H1 (cell line): ENCODE results near the gene COL27A1. TPM values are rescaled to one million over a fixed set of nuclear protein-coding genes. Genes with fewer than 3 reads are reported as not detected.

Source experiments
- CTCF ChIA-PET: fragments of 300-600 bp; sonication (Branson Sonifier 250); formaldehyde crosslinking; loops from one replicate; lab custom pipeline; 2021; ENCODE audit not compliant: partially characterized antibody; lab: Charles Lee
- POLR2A ChIA-PET: fragments of 300-600 bp; sonication (Branson Sonifier 250); formaldehyde crosslinking; loops from one replicate; lab custom pipeline; 2021; ENCODE audit warnings: inconsistent platforms; ENCODE audit not compliant: partially characterized antibody; lab: Charles Lee
- DNase-seq, 2 experiments: peaks; one replicate each; pipeline versions ENCODE4 v3.0.0 to v3.0.0-alpha.2; 2010 to 2022; ENCODE audit warnings: low spot score in 2 of 2, low read depth in 1 of 2, mixed read lengths in 1 of 2
- FAIRE-seq: peaks from 2 replicates; lab custom pipeline; 2011; peaks lifted over from hg19 to GRCh38; lab: Jason Lieb, UNC
- H2AFZ ChIP-seq: 2 replicates; pipeline ENCODE4 v1.8.1; 2012; ENCODE audit warnings: low read length, inconsistent platforms
- H2AK5ac ChIP-seq: 2 replicates; pipeline ENCODE4 v1.6.1; 2013; ENCODE audit warnings: low read depth, low read length
- H2BK120ac ChIP-seq: replicated peaks from 2 replicates; pipeline ENCODE3; 2013; ENCODE audit warnings: low read depth, low read length, inconsistent platforms
- H2BK12ac ChIP-seq: 2 replicates; pipeline ENCODE4 v1.6.1; 2013; ENCODE audit warnings: low read depth, low read length
- H2BK15ac ChIP-seq: 2 replicates; pipeline ENCODE4 v1.6.1; 2013; ENCODE audit warnings: low read length
- H2BK20ac ChIP-seq: 2 replicates; pipeline ENCODE4 v1.6.1; 2013; ENCODE audit warnings: low read length
- H2BK5ac ChIP-seq: 2 replicates; pipeline ENCODE4 v1.6.1; 2013; ENCODE audit warnings: low read depth, low read length
- H3K14ac ChIP-seq: 2 replicates; pipeline ENCODE4 v1.6.1; 2013; ENCODE audit warnings: inconsistent platforms; ENCODE audit not compliant: insufficient read length
- H3K18ac ChIP-seq: 2 replicates; pipeline ENCODE4 v1.6.1; 2013; ENCODE audit warnings: low read length; ENCODE audit errors: extremely low read depth
- H3K23ac ChIP-seq: 2 replicates; pipeline ENCODE4 v1.6.1; 2013; ENCODE audit warnings: inconsistent platforms; ENCODE audit not compliant: insufficient read length
- H3K23me2 ChIP-seq: 2 replicates; pipeline ENCODE4 v1.6.1; 2013; ENCODE audit warnings: low read depth, low read length
- H3K27ac ChIP-seq: 2 replicates; pipeline ENCODE4 v1.6.1; 2011; ENCODE audit warnings: low read depth, low read length, inconsistent platforms
- H3K27me3 ChIP-seq, 4 experiments: replicated peaks in 1 of 4; 1 replicate in 1 of 4; 2 replicates in 3 of 4; pipeline versions ENCODE4 v1.6.1 to v1.8.1; 2011 to 2013; ENCODE audit warnings: low read length in 3 of 4, mild to moderate bottlenecking in 3 of 4, inconsistent platforms in 2 of 4, mixed read lengths in 2 of 4, moderate library complexity in 1 of 4; ENCODE audit not compliant: control insufficient read depth in 3 of 4, insufficient read depth in 3 of 4; ENCODE audit errors: extremely low read depth in 1 of 4
- H3K36me3 ChIP-seq, 4 experiments: 2 replicates each; pipeline versions ENCODE4 v1.6.1 to v1.8.1; 2011 to 2013; ENCODE audit warnings: mild to moderate bottlenecking in 4 of 4, low read length in 3 of 4, moderate library complexity in 2 of 4, control low read depth in 1 of 4, inconsistent platforms in 1 of 4; ENCODE audit not compliant: insufficient read depth in 4 of 4, control insufficient read depth in 2 of 4
- H3K4ac ChIP-seq: replicated peaks from 2 replicates; pipeline ENCODE3; 2013; ENCODE audit warnings: low read length, low read depth, mixed read lengths, inconsistent platforms; ENCODE audit not compliant: insufficient read length
- H3K4me1 ChIP-seq, 4 experiments: replicated peaks in 1 of 4; 1 replicate in 1 of 4; 2 replicates in 3 of 4; pipeline versions ENCODE4 v1.6.1 to v1.8.1; 2011 to 2013; ENCODE audit warnings: low read length in 3 of 4, inconsistent platforms in 2 of 4, mixed read lengths in 1 of 4; ENCODE audit not compliant: insufficient read depth in 4 of 4, control insufficient read depth in 3 of 4
- H3K4me2 ChIP-seq, 2 experiments: 2 replicates each; pipeline versions ENCODE4 v1.6.1 to v1.8.1; 2011 to 2013; ENCODE audit warnings: low read depth in 2 of 2, low read length in 2 of 2, control low read depth in 1 of 2, inconsistent platforms in 1 of 2, mild to moderate bottlenecking in 1 of 2; ENCODE audit not compliant: insufficient read depth in 1 of 2
- H3K4me3 ChIP-seq, 4 experiments: fragments of 200-600, 300-600 bp in 1 of 4; sonication (generic), shearing (Covaris generic), sonication (Bioruptor Twin) in 1 of 4; 2 replicates each; pipeline versions ENCODE4 v1.5.1 to v1.8.1; 2011 to 2016; ENCODE audit warnings: low read length in 4 of 4, low read depth in 3 of 4, control low read depth in 2 of 4, inconsistent platforms in 2 of 4, mild to moderate bottlenecking in 2 of 4, mixed read lengths in 1 of 4, moderate library complexity in 1 of 4; ENCODE audit not compliant: insufficient read depth in 2 of 4; ENCODE audit errors: extremely low read depth in 1 of 4
- H3K56ac ChIP-seq: replicated peaks from 2 replicates; pipeline ENCODE3; 2013; ENCODE audit warnings: low read depth, mild to moderate bottlenecking, mixed read lengths, low read length, inconsistent platforms; ENCODE audit not compliant: insufficient read length
- H3K79me1 ChIP-seq: 2 replicates; pipeline ENCODE4 v1.6.1; 2013; ENCODE audit warnings: low read depth, low read length, control low read depth
- H3K79me2 ChIP-seq, 2 experiments: 2 replicates each; pipeline versions ENCODE4 v1.6.1 to v1.8.1; 2012 to 2013; ENCODE audit warnings: low read length in 2 of 2, mild to moderate bottlenecking in 2 of 2, inconsistent platforms in 1 of 2; ENCODE audit not compliant: insufficient read depth in 2 of 2, control insufficient read depth in 1 of 2
- H3K9ac ChIP-seq, 4 experiments: replicated peaks in 1 of 4; 1 replicate in 1 of 4; 2 replicates in 3 of 4; pipeline versions ENCODE4 v1.6.1 to v1.8.1; 2011 to 2013; ENCODE audit warnings: low read depth in 3 of 4, low read length in 3 of 4, control low read depth in 2 of 4, mild to moderate bottlenecking in 2 of 4, moderate library complexity in 2 of 4, inconsistent platforms in 1 of 4; ENCODE audit errors: extremely low read depth in 1 of 4
- H3K9me3 ChIP-seq, 2 experiments: 2 replicates each; pipeline versions ENCODE4 v1.6.1 to v1.8.1; 2012 to 2013; ENCODE audit warnings: mild to moderate bottlenecking in 2 of 2, moderate library complexity in 2 of 2, control low read depth in 1 of 2, inconsistent platforms in 1 of 2, low read depth in 1 of 2, low read length in 1 of 2, mixed read lengths in 1 of 2; ENCODE audit not compliant: insufficient read depth in 2 of 2
- H4K20me1 ChIP-seq, 2 experiments: replicated peaks in 1 of 2; 2 replicates each; pipeline versions ENCODE3 to v1.8.1; 2011 to 2013; ENCODE audit warnings: inconsistent platforms in 2 of 2, low read length in 2 of 2, mild to moderate bottlenecking in 1 of 2; ENCODE audit not compliant: insufficient read depth in 2 of 2, control insufficient read depth in 1 of 2
- H4K5ac ChIP-seq: 2 replicates; pipeline ENCODE4 v1.6.1; 2013; ENCODE audit warnings: low read length, low read depth, mixed read lengths, inconsistent platforms; ENCODE audit not compliant: insufficient read length
- H4K8ac ChIP-seq: 2 replicates; pipeline ENCODE4 v1.8.0; 2013; ENCODE audit warnings: mild to moderate bottlenecking, moderate library complexity, low read length, inconsistent platforms; ENCODE audit not compliant: insufficient read depth; ENCODE audit errors: extremely low read depth
- H4K91ac ChIP-seq: replicated peaks from 2 replicates; pipeline ENCODE3; 2013; ENCODE audit warnings: low read length, mixed read lengths, inconsistent platforms; ENCODE audit not compliant: insufficient read length
- CHD1 ChIP-seq: IDR thresholded peaks from 2 replicates; pipeline ENCODE4 v1.6.1; 2012; ENCODE audit warnings: low read depth, low read length, improper control_type of control experiment
- MAFK ChIP-seq: IDR thresholded peaks from 2 replicates; pipeline ENCODE4 v1.6.1; 2012; ENCODE audit warnings: low read depth, mild to moderate bottlenecking, improper control_type of control experiment, low read length
- WGBS, 2 experiments: shearing (Covaris generic) in 1 of 2; methylation state at CpG; one replicate each; pipeline versions ENCODE4 v1.1.6 to v1.1.7; 2013 to 2015; ENCODE audit warnings: low lambda C conversion rate in 2 of 2, mixed read lengths in 2 of 2, inconsistent platforms in 1 of 2, low coverage in 1 of 2, missing lambda C conversion rate in 1 of 2; ENCODE audit not compliant: insufficient replicate concordance in 2 of 2, insufficient coverage in 1 of 2, insufficient read length in 1 of 2; ENCODE audit errors: extremely low coverage in 1 of 2, missing lambda C conversion rate in 1 of 2; 5-methylcytosine and 5-hydroxymethylcytosine counted together
- polyA plus RNA-seq, 7 experiments: library from polyadenylated mRNA; depleted of rRNA in 3 of 7; stranded (reverse) in 5 of 7; unstranded in 2 of 7; fragments of >200 nt in 5 of 7; fragments of 200-250 nt in 2 of 7; gene quantifications; 1 replicate in 5 of 7; 2 replicates in 1 of 7; 4 replicates in 1 of 7; pipeline versions ENCODE4 v1.2.1 to v1.2.3, GENCODE V29; 2011 to 2013; ENCODE audit warnings: missing spikeins in 2 of 7, mixed read lengths in 2 of 7
- total RNA-seq: library from RNA; stranded (reverse); fragmentation: NEBNext Ultra II Directional; extraction: Animal tissue kit (Norgen Biotek cat#: 25700); gene quantifications from 2 replicates; pipeline ENCODE4 v1.2.1, GENCODE V29; 2021

Gene COL27A1
- total and polyA plus RNA-seq, 2 of the 8 experiments (the other 6 are each of a cell fraction or from before 2014, with no cell fraction given), result 15.1 to 22.8 TPM

DNA sequence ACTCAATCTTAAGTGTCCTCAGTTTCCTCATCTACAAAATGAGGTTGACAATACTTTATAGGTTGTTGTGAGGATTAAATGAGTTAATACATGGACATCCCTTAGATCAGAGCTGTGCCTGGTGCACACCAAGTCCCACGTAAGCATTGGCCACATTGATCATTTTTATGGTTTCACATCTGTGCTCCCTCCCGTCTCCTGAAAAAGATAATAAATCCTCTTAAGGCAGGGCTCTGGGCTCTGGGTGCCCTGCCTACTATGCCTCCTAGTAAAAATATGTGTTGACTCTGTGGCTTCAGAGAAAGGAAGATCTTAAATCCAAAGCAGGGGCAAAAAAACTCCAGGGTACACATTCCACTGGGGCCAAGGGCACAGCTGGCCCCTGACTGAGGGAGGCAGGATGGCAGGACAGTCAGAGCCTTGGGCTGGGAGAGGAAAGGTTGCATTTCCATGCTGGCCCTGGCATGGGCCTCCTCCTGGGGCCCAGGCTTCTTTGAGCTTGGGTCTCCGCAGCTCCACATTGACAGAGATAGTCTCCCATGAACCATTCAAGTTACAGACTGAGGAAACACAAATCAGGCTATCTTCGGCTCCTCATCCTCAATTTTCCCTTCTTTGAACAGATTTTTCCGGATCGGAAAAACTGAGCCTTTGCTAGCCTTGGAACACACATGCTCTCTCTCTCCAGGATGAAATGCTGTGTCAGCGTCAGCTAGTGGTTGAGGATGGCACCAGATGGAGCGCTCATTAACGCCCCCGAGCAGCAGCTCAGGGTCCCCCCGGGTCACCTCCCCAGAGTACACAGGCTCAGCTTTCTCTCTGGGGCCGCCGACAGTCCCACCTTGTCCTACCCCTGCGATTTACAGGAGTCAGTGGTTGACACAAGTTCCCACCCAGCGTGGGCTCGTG is 33.9 kb upstream of the COL27A1 start:
- H2AFZ ChIP-seq, result no peak overlapping the region
- H3K9me3 ChIP-seq, result no peaks in the 10 kb centered on the region
- H3K23ac ChIP-seq, result no peak overlapping the region
- no peaks in the 10 kb centered on the region for H3K79me2 ChIP-seq
- no peak overlapping the region for H3K27ac ChIP-seq
- peaks cover 3% of the 10 kb centered on the region; the same call in 1 of the 2 replicates for H3K23me2 ChIP-seq
- no peak overlapping the region for H2BK120ac ChIP-seq
- CTCF ChIA-PET, result interaction anchor here (0.6 to 11.0 kb wide), 9 partner anchors 11 to 498 kb away, joined by 3 to 123 read pairs (median 3); partner anchors contain the start of gene COL27A1
- H4K91ac ChIP-seq, result no peak overlapping the region
- H3K18ac ChIP-seq, result no peak overlapping the region
- peaks cover 0 to 7% (median 1%) of the 10 kb centered on the region in 4 experiments; a peak in 4 of 7 replicates for H3K4me1 ChIP-seq
- no peaks in the 10 kb centered on the region for H3K79me1 ChIP-seq
- DNase-seq (no peak), FAIRE-seq (no peak)
- H4K5ac ChIP-seq, result no peak overlapping the region
- H2BK15ac ChIP-seq, result no peak overlapping the region
- WGBS, 2 experiments, result 87% methylated on average over 16 of the region's 16 CpGs; no CpG with 5 or more reads in 1 of the 2 experiments
- no peak overlapping the region for H2BK20ac ChIP-seq
- no peaks in the 10 kb centered on the region for H3K36me3 ChIP-seq
- no peak overlapping the region for H2BK12ac ChIP-seq
- no peak overlapping the region for H4K8ac ChIP-seq
- TF ChIP-seq MAFK (peak; percentile 29; the same call in 1 of the 2 replicates), CHD1 (no peak)
- no peak overlapping the region for H3K9ac ChIP-seq
- 0 out of 7 replicates have a peak, but pooled peaks cover 0 to 3% (median 0%) of the 10 kb centered on the region in 4 experiments for H3K27me3 ChIP-seq
- no peak overlapping the region for H3K4me3 ChIP-seq
- peaks cover 0 to 2% of the 10 kb centered on the region in 2 experiments for H4K20me1 ChIP-seq
- no peak overlapping the region for H2AK5ac ChIP-seq
- POLR2A ChIA-PET, result interaction anchor here (0.7 kb wide), 1 partner anchor 21 kb away, joined by 3 read pairs; no protein-coding TSS in a partner anchor
- no peak overlapping the region for H3K4ac ChIP-seq
- H3K56ac ChIP-seq, result no peak overlapping the region
- H3K14ac ChIP-seq, result no peak overlapping the region
- H3K4me2 ChIP-seq, result no peak overlapping the region
- H2BK5ac ChIP-seq, result no peak overlapping the region
